ENCODE results near the gene SVIP.
A peak's percentile ranks its signal among the peaks of the same experiment; 100 is the strongest.

Gene SVIP

GRCh38 chr11:22829231-22830081 lies at the start of gene SVIP:
Gene SVIP (minus strand): TSS chr11:22829801. CDS start chr11:22829748, 53 bp downstream.
- DNase-seq (ENCODE audit: low spot score): peak; percentile 92

- DNase-seq (ENCODE audit: low spot score): no peak
These were observed 49.0 kb upstream of the SVIP start for GRCh38 chr11:22878604-22879003.

GRCh38 chr11:22878039-22878438 lies 48.4 kb upstream of the SVIP start:
- DNase-seq (ENCODE audit: low spot score): no peak

GRCh38 chr11:22875869-22876473 lies 46.4 kb upstream of the SVIP start:
- peak; percentile 72 for DNase-seq (ENCODE audit: low spot score)

- no peak for DNase-seq (ENCODE audit: low spot score)
These were observed 39.7 kb upstream of the SVIP start for GRCh38 chr11:22869325-22869724.

- no peak for DNase-seq (ENCODE audit: low spot score)
These were observed 30.6 kb upstream of the SVIP start, which contains the start of gene CCDC179 for GRCh38 chr11:22860241-22860640. Gene CCDC179 (minus strand): TSS chr11:22860474. CDS start chr11:22860421, 53 bp downstream.

- DNase-seq (ENCODE audit: low spot score): no peak
These were observed 30.2 kb upstream of the SVIP start for GRCh38 chr11:22859756-22860155.

- no peak for DNase-seq (ENCODE audit: low spot score)
These were observed 21.9 kb upstream of the SVIP start for GRCh38 chr11:22851477-22851876.

- DNase-seq (ENCODE audit: low spot score): no peak
These were observed 17.1 kb upstream of the SVIP start for GRCh38 chr11:22846726-22847125.

- no peak for DNase-seq (ENCODE audit: low spot score)
These were observed 2.9 kb upstream of the SVIP start for GRCh38 chr11:22832315-22833015.

GRCh38 chr11:22830082-22830414 lies 447 bp upstream of the SVIP start:
- no peak for DNase-seq (ENCODE audit: low spot score)

GRCh38 chr11:22828373-22828772 lies 1.2 kb downstream of the SVIP start:
- no peak for DNase-seq (ENCODE audit: low spot score)

GRCh38 chr11:22822203-22822602 lies 7.4 kb downstream of the SVIP start:
- no peak for DNase-seq (ENCODE audit: low spot score)

- no peak for DNase-seq (ENCODE audit: low spot score)
These were observed 19.7 kb downstream of the SVIP start for GRCh38 chr11:22809893-22810292.

GRCh38 chr11:22808571-22809197 lies 20.9 kb downstream of the SVIP start:
- no peak for DNase-seq (ENCODE audit: low spot score)

GRCh38 chr11:22807855-22808570 lies 21.6 kb downstream of the SVIP start:
- DNase-seq (ENCODE audit: low spot score): no peak

GRCh38 chr11:22807391-22807790 lies 22.2 kb downstream of the SVIP start:
- no peak for DNase-seq (ENCODE audit: low spot score)

- DNase-seq (ENCODE audit: low spot score): no peak
These were observed 26.7 kb downstream of the SVIP start for GRCh38 chr11:22802861-22803260.

- no peak for DNase-seq (ENCODE audit: low spot score)
These were observed 29.1 kb downstream of the SVIP start for GRCh38 chr11:22800482-22800881.

- no peak for DNase-seq (ENCODE audit: low spot score)
These were observed 30.7 kb downstream of the SVIP start for GRCh38 chr11:22798901-22799300.

- DNase-seq (ENCODE audit: low spot score): peak; percentile 42
These were observed 32.6 kb downstream of the SVIP start for GRCh38 chr11:22797047-22797446.

GRCh38 chr11:22795914-22796313 lies 33.7 kb downstream of the SVIP start:
- DNase-seq (ENCODE audit: low spot score): no peak

All from putamen (tissue), 1 donor.